GM18511 (cell line): ENCODE data around the gene GALM.
"Not testable (repeated sequence)": the region's sequence is repeated elsewhere in the genome, so short reads cannot be mapped to it uniquely, and the experiment has no call there.

Experiments used
- ATAC-seq: cut with Tn5 transposase; IDR thresholded peaks from one replicate; pipeline ENCODE4 v1.9.1; 2021; ENCODE audit warnings: mild to moderate bottlenecking, moderate library complexity; ENCODE audit not compliant: unreplicated experiment

Gene GALM

DNA sequence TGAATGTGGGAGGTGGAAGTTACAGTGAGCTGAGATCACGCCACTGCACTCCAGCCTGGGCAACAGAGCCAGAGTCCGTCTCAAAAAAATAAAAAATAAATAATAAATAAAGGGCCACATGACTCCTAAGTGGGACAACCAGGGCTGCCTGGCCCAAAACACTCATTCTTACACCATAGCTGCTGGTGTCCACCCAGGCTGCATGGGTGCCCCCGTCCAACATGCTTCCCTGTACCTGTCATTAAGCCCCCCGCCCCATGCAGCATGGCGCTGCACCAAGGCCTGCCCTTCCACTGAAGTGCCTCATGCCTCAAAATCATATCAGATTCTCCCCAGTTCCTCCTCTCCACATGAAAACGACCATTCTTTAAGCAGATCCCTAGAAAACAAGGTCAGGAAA lies 10.8 kb downstream of the GALM start:
- no peak for ATAC-seq

DNA sequence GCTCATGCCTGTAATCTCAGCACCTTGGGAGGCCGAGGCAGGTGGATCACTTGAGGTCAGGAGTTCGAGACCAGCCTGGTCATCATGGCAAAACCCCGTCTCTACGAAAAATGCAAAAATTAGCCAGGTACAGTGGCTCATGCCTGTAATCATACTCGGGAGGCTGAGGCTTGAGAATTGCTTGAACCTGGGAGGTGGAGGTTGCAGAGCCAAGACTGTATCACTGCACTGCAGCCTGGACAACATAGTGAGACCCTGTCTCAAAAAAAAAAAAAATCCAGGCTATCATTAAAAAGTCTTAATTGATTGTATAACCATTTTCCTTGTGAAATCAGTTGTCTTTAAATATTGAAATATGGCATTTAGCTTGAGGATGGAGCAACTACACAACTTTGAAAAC lies 15.0 kb downstream of the GALM start:
- ATAC-seq, result not testable (repeated sequence)

DNA sequence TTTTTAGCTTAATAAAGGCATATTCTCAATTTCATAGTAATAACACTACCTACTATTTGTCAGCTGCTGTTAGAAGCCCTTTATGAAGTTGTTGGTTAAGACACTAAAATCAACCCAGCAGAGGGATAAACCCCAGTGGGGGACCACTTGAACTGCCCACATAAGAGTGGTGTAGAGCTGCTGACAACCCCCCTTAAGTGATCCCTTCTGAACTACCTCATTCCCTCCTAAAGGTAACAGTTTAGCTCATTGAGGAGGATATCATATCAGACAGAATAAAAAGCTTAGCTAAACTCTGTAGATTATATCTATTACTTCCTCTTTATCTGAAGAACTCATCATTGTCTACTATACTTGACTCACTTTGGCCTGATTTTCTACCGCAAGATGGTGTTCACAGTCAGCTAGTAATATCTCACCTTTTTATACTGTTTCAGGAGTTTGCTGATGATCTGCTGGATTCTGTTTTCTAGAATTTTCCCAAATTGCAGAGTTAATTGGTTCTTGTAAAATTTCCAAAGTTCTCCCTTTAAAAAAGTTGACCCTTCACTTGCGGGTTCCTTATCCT lies 16.2 kb downstream of the GALM start:
- ATAC-seq, result no peak

- ATAC-seq, result not testable (repeated sequence)
Measured at GRCh38 chr2:38682620-38683019, 16.7 kb downstream of the GALM start.

GRCh38 chr2:38683766-38684165 lies 17.9 kb downstream of the GALM start:
- no peak for ATAC-seq

- no peak for ATAC-seq
Measured at GRCh38 chr2:38685116-38685735, 19.3 kb downstream of the GALM start.

GRCh38 chr2:38690499-38691420 lies 24.8 kb downstream of the GALM start:
- no peak for ATAC-seq

- no peak for ATAC-seq
Measured at GRCh38 chr2:38691994-38692393, 26.1 kb downstream of the GALM start.

- no peak for ATAC-seq
Measured at GRCh38 chr2:38692636-38693318, 26.9 kb downstream of the GALM start.

- no peak for ATAC-seq
Measured at GRCh38 chr2:38697116-38697840, 31.4 kb downstream of the GALM start.

GRCh38 chr2:38698467-38699003 lies 32.6 kb downstream of the GALM start:
- no peak for ATAC-seq

DNA sequence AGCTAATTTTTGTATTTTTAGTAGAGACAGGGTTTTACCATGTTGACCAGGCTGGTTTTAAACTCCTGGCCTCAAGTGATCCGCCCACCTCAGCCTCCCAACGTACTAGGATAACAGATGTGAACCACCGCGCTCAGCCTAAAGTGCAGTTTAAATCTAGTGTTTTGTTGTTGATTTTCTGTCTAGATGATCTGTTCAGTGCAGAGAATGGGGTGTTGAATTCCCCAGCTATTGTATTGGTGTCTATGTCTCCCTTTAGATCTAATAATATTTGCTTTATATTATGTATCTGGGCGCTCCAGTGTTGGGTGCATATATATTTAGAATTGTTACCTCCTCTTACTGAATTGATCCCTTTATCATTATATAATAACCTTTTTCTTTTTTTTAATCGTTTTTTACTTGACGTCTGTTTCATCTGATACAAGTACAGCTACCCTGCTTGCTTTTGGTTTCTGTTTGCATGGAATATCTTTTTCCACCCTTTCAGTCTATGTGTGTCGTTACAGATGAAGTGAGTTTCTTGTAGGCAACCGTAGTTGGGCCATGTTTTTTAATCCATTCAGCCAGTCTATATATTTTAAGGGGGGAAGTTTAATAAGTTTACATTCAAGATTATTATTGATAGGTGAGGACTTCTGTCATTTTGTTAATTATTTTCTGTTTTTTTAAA lies 34.3 kb downstream of the GALM start:
- no peak for ATAC-seq

DNA sequence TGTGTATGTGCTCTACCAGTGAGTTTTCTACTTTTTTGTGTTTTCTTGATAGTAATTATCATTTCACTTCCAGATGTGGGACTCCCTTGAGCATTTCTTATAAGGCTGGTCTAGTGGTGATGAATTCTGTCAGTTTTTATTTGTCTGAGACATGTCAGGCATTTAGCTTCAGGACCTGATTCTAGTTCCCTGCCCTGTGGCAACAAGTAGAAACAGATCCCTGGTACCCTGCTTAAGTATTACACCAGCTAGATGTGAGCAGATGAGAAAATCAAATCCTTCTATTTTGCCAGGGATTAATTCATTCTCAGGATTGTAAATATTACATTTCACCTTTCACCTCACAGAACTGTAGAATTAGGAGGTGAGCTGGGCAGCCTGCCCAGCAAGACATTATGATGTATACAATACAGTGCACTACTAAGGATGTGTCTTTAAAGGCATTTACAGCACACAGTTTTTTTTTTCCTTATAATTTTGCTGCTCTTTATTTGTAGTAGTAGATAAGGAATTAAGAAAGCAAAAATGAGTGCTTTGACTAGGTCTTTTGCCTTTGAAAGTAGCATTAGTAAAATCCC lies 35.1 kb downstream of the GALM start:
- no peak for ATAC-seq

- ATAC-seq, result no peak
Measured at GRCh38 chr2:38701542-38701941, 35.6 kb downstream of the GALM start.

DNA sequence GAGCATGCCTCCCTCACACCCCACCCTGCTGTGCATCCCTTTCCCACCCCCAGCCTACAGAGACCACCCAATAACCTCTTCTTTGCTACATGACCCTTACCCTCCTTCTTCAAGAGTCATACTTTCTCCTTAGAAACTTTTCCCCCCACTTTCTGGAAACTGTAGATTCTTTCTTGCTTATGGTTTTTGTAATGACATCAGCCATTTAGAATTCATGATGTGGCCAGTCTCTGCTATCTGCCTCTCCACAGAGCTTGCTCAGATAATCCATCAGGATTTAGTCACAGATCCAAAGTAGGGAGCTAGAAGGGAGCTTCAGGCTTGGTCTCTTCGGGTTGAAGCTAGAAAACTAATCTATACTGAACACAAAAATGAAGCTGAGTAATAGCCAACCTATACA lies 36.5 kb downstream of the GALM start:
- no peak for ATAC-seq

DNA sequence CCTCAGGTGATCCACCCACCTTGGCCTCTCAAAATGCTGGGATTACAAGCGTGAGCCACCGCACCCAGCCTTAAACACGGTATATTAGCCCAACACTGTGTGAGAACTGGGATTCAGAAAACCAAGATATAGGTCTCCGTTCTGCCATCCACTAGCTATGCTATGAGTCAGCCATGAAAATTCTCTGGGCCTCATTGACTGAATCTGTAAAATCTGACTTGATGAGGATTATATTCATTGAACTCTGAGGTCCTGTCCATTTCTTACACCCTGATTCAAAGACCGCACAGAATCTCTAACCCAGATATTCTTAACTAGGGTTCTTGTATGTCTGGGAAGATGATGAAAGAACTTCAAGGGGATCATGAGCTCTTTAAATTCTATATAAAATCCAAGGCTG lies 37.4 kb downstream of the GALM start:
- not testable (repeated sequence) for ATAC-seq

DNA sequence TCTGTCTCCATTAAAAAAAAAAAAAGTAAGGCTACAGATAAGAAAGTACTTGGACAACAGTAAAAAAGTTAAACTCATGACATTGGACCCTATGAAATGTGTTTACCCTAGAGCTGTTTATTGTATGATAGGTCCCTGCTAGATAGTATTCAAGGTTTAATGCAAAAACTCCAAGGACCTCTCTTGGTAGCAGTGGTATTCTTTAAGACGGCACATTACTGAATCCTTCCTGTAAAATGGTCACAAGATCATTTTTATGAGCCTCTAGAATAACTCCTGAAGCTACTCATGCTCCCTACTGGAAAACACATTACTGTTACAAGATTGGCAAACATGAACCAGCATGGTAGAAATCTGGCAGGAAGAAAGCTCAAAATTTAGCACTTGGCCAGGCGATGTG lies 38.8 kb downstream of the GALM start:
- ATAC-seq, result no peak

GRCh38 chr2:38706846-38707345 lies 41.0 kb downstream of the GALM start:
- no peak for ATAC-seq

DNA sequence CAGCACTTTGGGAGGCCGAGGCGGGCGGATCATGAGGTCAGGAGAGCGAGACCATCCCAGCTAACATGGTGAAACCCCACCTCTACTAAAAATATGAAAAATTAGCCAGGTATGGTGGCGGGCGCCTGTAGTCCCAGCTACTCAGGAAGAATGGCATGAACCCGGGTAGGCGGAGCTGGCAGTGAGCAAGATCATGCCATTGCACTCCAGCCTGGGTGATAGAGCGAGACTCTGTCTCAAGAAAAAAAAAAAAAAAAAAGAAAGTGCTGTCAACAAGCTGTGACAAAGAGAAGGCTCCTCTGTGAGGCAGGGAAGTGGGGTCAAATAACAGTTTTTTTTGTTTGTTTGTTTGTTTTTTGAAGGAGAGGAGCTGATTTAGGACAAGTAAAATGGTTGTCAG lies 42.6 kb downstream of the GALM start:
- not testable (repeated sequence) for ATAC-seq
